K562 (cell line): ENCODE measurements around the gene OPRM1. TPM values are rescaled to one million over a fixed set of nuclear protein-coding genes. Genes with fewer than 3 reads are reported as not detected.

Experiments
- ARID4B ChIP-seq: sonication (generic); formaldehyde crosslinking; IDR thresholded peaks from 2 replicates; pipeline ENCODE4 v1.8.0; 2022; ENCODE audit warnings: mild to moderate bottlenecking, missing genetic modification reagents
- CTCFL ChIP-seq: IDR thresholded peaks from 2 replicates; pipeline ENCODE4 v1.6.1; 2011; ENCODE audit warnings: borderline replicate concordance, low read depth, mild to moderate bottlenecking, moderate library complexity, low read length; ENCODE audit not compliant: insufficient read depth, poor library complexity, severe bottlenecking
- EP300 ChIP-seq: IDR thresholded peaks from 2 replicates; pipeline ENCODE4 v1.6.1; 2012; ENCODE audit warnings: low read length, improper control_type of control experiment
- HCFC1 ChIP-seq: IDR thresholded peaks from 2 replicates; pipeline ENCODE4 v1.6.1; 2012; ENCODE audit warnings: low read depth, low read length, improper control_type of control experiment
- SRSF9 ChIP-seq: fragments of 200-400 bp; formaldehyde crosslinking; IDR thresholded peaks from 2 replicates; pipeline ENCODE4 v1.6.1; 2017; ENCODE audit warnings: low read depth, low read length, borderline replicate concordance
- polyA plus RNA-seq, 8 experiments: library from polyadenylated mRNA; depleted of rRNA in 4 of 8; stranded (reverse) in 5 of 8; unstranded in 3 of 8; fragments of >200 nt; fragmentation: Nextera tagmentation in 2 of 8; fragmentation: Illumina TruSeq in 1 of 8; extraction: Ambion mirVana in 2 of 8; extraction: Trizol in 1 of 8; gene quantifications; 2 replicates each; pipeline versions ENCODE4 v1.2.1 to v1.2.3, GENCODE V29; 2011 to 2014; ENCODE audit warnings: inconsistent platforms in 1 of 8, missing spikeins in 1 of 8
- total RNA-seq, 7 experiments: library from RNA; depleted of rRNA in 6 of 7; stranded (reverse); fragments of >200 nt in 6 of 7; fragmentation: Illumina TruSeq in 2 of 7; extraction: Trizol in 2 of 7; gene quantifications; 2 replicates each; pipeline versions ENCODE4 v1.2.1 to v1.2.3, GENCODE V29; 2011 to 2021; ENCODE audit warnings: low replicate concordance in 1 of 7
- TF ChIP-seq, protein P1 (sequence below), 2 experiments: fragments of 450-650 bp in 1 of 2; sonication (generic) in 1 of 2; formaldehyde crosslinking in 1 of 2; IDR thresholded peaks in 1 of 2; conservative IDR thresholded peaks in 1 of 2; 2 replicates each; pipeline versions ENCODE4 v1.6.1 to v1.8.1; 2016 to 2023; ENCODE audit warnings: mild to moderate bottlenecking in 2 of 2, moderate library complexity in 2 of 2, inconsistent platforms in 1 of 2, missing genetic modification reagents in 1 of 2

Gene OPRM1
- total and polyA plus RNA-seq, 9 of the 15 experiments (the other 6 are each of a cell fraction or from before 2014, with no cell fraction given) = not detected

GRCh38 chr6:154127657-154128056, 88.6 kb downstream of the OPRM1 start (continued):
- TF ChIP-seq CTCFL (no peak), ARID4B (CRISPR knock-in tag) (no peak), HCFC1 (no peak), EP300 (no peak), SRSF9 (no peak)
- TF ChIP-seq, protein P1, sequence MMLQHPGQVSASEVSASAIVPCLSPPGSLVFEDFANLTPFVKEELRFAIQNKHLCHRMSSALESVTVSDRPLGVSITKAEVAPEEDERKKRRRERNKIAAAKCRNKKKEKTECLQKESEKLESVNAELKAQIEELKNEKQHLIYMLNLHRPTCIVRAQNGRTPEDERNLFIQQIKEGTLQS (IDR thresholded peaks at IDR 0.05) = no peak
- TF ChIP-seq, protein P1 (CRISPR knock-in tag; conservative IDR thresholded peaks at IDR 0.05) = no peak
